NT2/D1 (cell line): ENCODE data around the gene PHC3.

Experiments
- YY1 ChIP-seq: IDR thresholded peaks from 2 replicates; pipeline ENCODE4 v1.6.1; 2011; ENCODE audit not compliant: insufficient read length, insufficient read depth
- ZNF274 ChIP-seq: IDR thresholded peaks from 2 replicates; pipeline ENCODE4 v1.6.1; 2011; ENCODE audit warnings: mild to moderate bottlenecking, low read depth, low read length

DNA sequence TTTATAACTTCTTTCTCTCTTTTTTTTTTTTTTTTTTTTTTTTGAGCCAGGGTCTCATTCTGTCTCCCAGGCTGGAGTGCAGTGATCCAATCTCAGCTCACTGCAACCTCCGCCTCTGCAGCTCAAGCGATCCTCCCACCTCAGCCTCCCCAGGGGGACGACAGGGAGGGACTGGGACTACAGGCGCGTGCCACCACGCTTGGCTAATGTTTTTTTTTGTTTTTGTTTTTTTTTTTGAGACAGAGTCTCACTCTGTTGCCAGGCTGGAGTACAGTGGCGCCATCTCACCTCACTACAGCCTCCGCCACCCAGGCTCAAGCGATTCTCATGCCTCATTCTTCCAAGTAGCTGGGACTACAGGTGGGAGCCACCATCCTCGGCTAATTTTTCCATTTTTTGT, 23.0 kb upstream of the PHC3 start:
- TF ChIP-seq ZNF274 (no peak), YY1 (no peak)
